IMR-90 (cell line): ENCODE data around the gene SLC38A6. TPM values are rescaled to one million over a fixed set of nuclear protein-coding genes. Genes with fewer than 3 reads are reported as not detected.

Source experiments
- ATAC-seq: fragments of 200-7000 bp; cut with Tn5 transposase; 2 replicates; pipeline ENCODE4 v1.9.1; 2020; ENCODE audit warnings: low read depth, mild to moderate bottlenecking, moderate library complexity
- BruUV-seq: library from RNA; stranded (reverse); fragments of 400-500 nt; replicated peaks from 2 replicates; lab custom pipeline; 2021; lab: Mats Ljungman, UMichigan
- CTCF ChIA-PET: fragments of 300-600 bp; formaldehyde crosslinking; extraction: SDS; loops from one replicate; lab custom pipeline; 2021; ENCODE audit warnings: antibody characterized with exemption; lab: Yijun Ruan, JAX
- POLR2A ChIA-PET: fragments of 300-600 bp; sonication (Branson Sonifier 250); formaldehyde crosslinking; loops from one replicate; lab custom pipeline; 2022; ENCODE audit warnings: antibody characterized with exemption; ENCODE audit not compliant: unreplicated experiment; lab: Charles Lee
- DNase-seq: peaks from one replicate; pipeline ENCODE4 v3.0.0; 2013
- H2AFZ ChIP-seq: replicated peaks from 2 replicates; pipeline ENCODE3; 2013; ENCODE audit warnings: low read length, mild to moderate bottlenecking; ENCODE audit not compliant: poor library complexity
- H2AK5ac ChIP-seq: 2 replicates; pipeline ENCODE4 v1.6.1; 2013; ENCODE audit warnings: low read depth, low read length, inconsistent platforms
- H2AK9ac ChIP-seq: replicated peaks from 2 replicates; pipeline ENCODE3; 2013; ENCODE audit warnings: mild to moderate bottlenecking, low read depth, low read length, moderate library complexity; ENCODE audit not compliant: poor library complexity
- H2BK120ac ChIP-seq: 2 replicates; pipeline ENCODE4 v1.6.1; 2013; ENCODE audit warnings: low read depth, low read length, inconsistent platforms
- H2BK15ac ChIP-seq: 3 replicates; pipeline ENCODE4 v1.6.1; 2013; ENCODE audit warnings: low read depth, low read length, inconsistent platforms
- H2BK20ac ChIP-seq: 2 replicates; pipeline ENCODE4 v1.6.1; 2013; ENCODE audit warnings: low read depth, mild to moderate bottlenecking, inconsistent platforms, low read length, moderate library complexity
- H2BK5ac ChIP-seq: 2 replicates; pipeline ENCODE4 v1.6.1; 2013; ENCODE audit warnings: mild to moderate bottlenecking, low read depth, low read length, inconsistent platforms; ENCODE audit not compliant: poor library complexity, severe bottlenecking
- H3K14ac ChIP-seq: replicated peaks from 2 replicates; pipeline ENCODE4 v1.6.1; 2013; ENCODE audit warnings: low read depth, low read length, inconsistent platforms
- H3K18ac ChIP-seq: 2 replicates; pipeline ENCODE4 v1.6.1; 2013; ENCODE audit warnings: low read depth, low read length, control low read depth
- H3K23ac ChIP-seq: 2 replicates; pipeline ENCODE4 v1.6.1; 2013; ENCODE audit warnings: low read depth, low read length, inconsistent platforms
- H3K27ac ChIP-seq: 2 replicates; pipeline ENCODE4 v1.5.1; 2013; ENCODE audit warnings: mild to moderate bottlenecking, control low read depth, low read length; ENCODE audit not compliant: insufficient read depth
- H3K27me3 ChIP-seq: 2 replicates; pipeline ENCODE4 v1.6.1; 2013; ENCODE audit warnings: low read length; ENCODE audit not compliant: control insufficient read depth, insufficient read depth
- H3K36me3 ChIP-seq: 2 replicates; pipeline ENCODE4 v1.6.1; 2013; ENCODE audit warnings: low read length, mixed read lengths; ENCODE audit not compliant: control insufficient read depth, insufficient read depth
- H3K4ac ChIP-seq: 2 replicates; pipeline ENCODE4 v1.6.1; 2013; ENCODE audit warnings: low read depth, low read length, inconsistent platforms
- H3K4me1 ChIP-seq: 2 replicates; pipeline ENCODE4 v1.6.1; 2013; ENCODE audit warnings: low read length, mixed read lengths; ENCODE audit not compliant: control insufficient read depth, insufficient read depth
- H3K4me2 ChIP-seq: 2 replicates; pipeline ENCODE4 v1.6.1; 2013; ENCODE audit warnings: low read depth, mild to moderate bottlenecking, control low read depth, low read length, moderate library complexity
- H3K4me3 ChIP-seq: 2 replicates; pipeline ENCODE4 v1.5.1; 2013; ENCODE audit warnings: low read depth, mild to moderate bottlenecking, control low read depth, low read length, moderate library complexity; ENCODE audit not compliant: insufficient read depth
- H3K56ac ChIP-seq: 2 replicates; pipeline ENCODE4 v1.6.1; 2013; ENCODE audit warnings: low read length, inconsistent platforms; ENCODE audit not compliant: insufficient read depth; ENCODE audit errors: extremely low read depth
- H3K79me1 ChIP-seq, 2 experiments: 2 replicates each; pipeline ENCODE4 v1.6.1; 2013; ENCODE audit warnings: low read length in 2 of 2, inconsistent platforms in 1 of 2, low read depth in 1 of 2
- H3K9ac ChIP-seq: 2 replicates; pipeline ENCODE4 v1.6.1; 2013; ENCODE audit warnings: low read depth, low read length, control low read depth
- H3K9me1 ChIP-seq: 2 replicates; pipeline ENCODE4 v1.6.1; 2013; ENCODE audit warnings: low read length, inconsistent platforms; ENCODE audit not compliant: insufficient read depth
- H3K9me3 ChIP-seq: 2 replicates; pipeline ENCODE4 v1.6.1; 2013; ENCODE audit warnings: low read length; ENCODE audit not compliant: control insufficient read depth, insufficient read depth
- H4K20me1 ChIP-seq: 2 replicates; pipeline ENCODE4 v1.6.1; 2013; ENCODE audit warnings: low read length, inconsistent platforms; ENCODE audit not compliant: insufficient read depth
- H4K5ac ChIP-seq: 2 replicates; pipeline ENCODE4 v1.6.1; 2013; ENCODE audit warnings: mild to moderate bottlenecking, low read depth, low read length, control low read depth
- H4K8ac ChIP-seq, 2 experiments: 2 replicates each; pipeline ENCODE4 v1.6.1; 2013; ENCODE audit warnings: low read depth in 2 of 2, low read length in 2 of 2, control low read depth in 1 of 2, inconsistent platforms in 1 of 2
- H4K91ac ChIP-seq: 2 replicates; pipeline ENCODE4 v1.6.1; 2013; ENCODE audit warnings: low read depth, low read length, inconsistent platforms; ENCODE audit not compliant: insufficient read depth
- BHLHE40 ChIP-seq: fragments of 150-350 bp; IDR thresholded peaks from 2 replicates; pipeline ENCODE4 v1.6.1; 2016; ENCODE audit warnings: mild to moderate bottlenecking, low read depth, low read length
- CEBPB ChIP-seq: IDR thresholded peaks from 2 replicates; pipeline ENCODE4 v1.6.1; 2012; ENCODE audit warnings: low read depth, low read length, improper control_type of control experiment
- CHD1 ChIP-seq: IDR thresholded peaks from 2 replicates; pipeline ENCODE4 v1.6.1; 2012; ENCODE audit warnings: low read depth, low read length, improper control_type of control experiment
- CTCF ChIP-seq: conservative IDR thresholded peaks from 2 replicates; pipeline ENCODE4 v1.5.1; 2012; ENCODE audit warnings: mild to moderate bottlenecking, low read depth, low read length, improper control_type of control experiment
- FOS ChIP-seq: fragments of 150-350 bp; IDR thresholded peaks from 2 replicates; pipeline ENCODE4 v1.6.1; 2016; ENCODE audit warnings: low read depth, low read length
- MAFK ChIP-seq: IDR thresholded peaks from 2 replicates; pipeline ENCODE4 v1.6.1; 2012; ENCODE audit warnings: low read depth, low read length, improper control_type of control experiment
- MXI1 ChIP-seq: IDR thresholded peaks from 2 replicates; pipeline ENCODE4 v1.6.1; 2012; ENCODE audit warnings: low read depth, mild to moderate bottlenecking, low read length, moderate library complexity, borderline replicate concordance
- NFE2L2 ChIP-seq: fragments of 150-350 bp; IDR thresholded peaks from 2 replicates; pipeline ENCODE4 v1.6.1; 2016; ENCODE audit warnings: low read depth, mild to moderate bottlenecking, low read length
- POLR2A ChIP-seq: IDR thresholded peaks from 2 replicates; pipeline ENCODE4 v1.6.1; 2012; ENCODE audit warnings: mild to moderate bottlenecking, low read depth, low read length
- RAD21 ChIP-seq: IDR thresholded peaks from 2 replicates; pipeline ENCODE4 v1.6.1; 2012; ENCODE audit warnings: low read length, improper control_type of control experiment
- RCOR1 ChIP-seq: IDR thresholded peaks from 2 replicates; pipeline ENCODE4 v1.6.1; 2012; ENCODE audit warnings: mild to moderate bottlenecking, low read length, improper control_type of control experiment; ENCODE audit not compliant: insufficient replicate concordance
- RFX5 ChIP-seq: IDR thresholded peaks from 2 replicates; pipeline ENCODE4 v1.8.0; 2012; ENCODE audit warnings: low read depth, mild to moderate bottlenecking, low read length, moderate library complexity
- SMC3 ChIP-seq: fragments of 150-350 bp; IDR thresholded peaks from 2 replicates; pipeline ENCODE4 v1.6.1; 2016; ENCODE audit warnings: low read depth, mild to moderate bottlenecking, antibody characterized with exemption, low read length, moderate library complexity
- USF2 ChIP-seq: fragments of 150-350 bp; IDR thresholded peaks from 2 replicates; pipeline ENCODE4 v1.6.1; 2017; ENCODE audit warnings: mild to moderate bottlenecking, antibody characterized with exemption, low read length, low read depth
- WGBS, 2 experiments: methylation state at CpG; one replicate each; pipeline versions ENCODE4 v1.1.5 to v1.1.7; 2013; ENCODE audit warnings: missing lambda C conversion rate in 2 of 2; ENCODE audit not compliant: insufficient read length in 1 of 2; ENCODE audit errors: extremely low coverage in 2 of 2; 5-methylcytosine and 5-hydroxymethylcytosine counted together
- dilution Hi-C: fragments of 300-500 bp; cut with HindIII; formaldehyde crosslinking; loops from one replicate; pipeline ENCODE4 v1.14.3; 2018; ENCODE audit warnings: low sequenced_read_pairs; ENCODE audit not compliant: unreplicated experiment
- in situ Hi-C: fragments of 300-500 bp; cut with MboI; formaldehyde crosslinking; loops from 3 replicates; pipeline ENCODE4 v1.14.3; 2019; ENCODE audit warnings: low sequenced_read_pairs, inconsistent platforms, mixed read lengths
- intact Hi-C: fragments of 100-400 bp; cut with micrococcal nuclease; formaldehyde crosslinking; loops from 2 replicates; pipeline ENCODE4 v1.10.0; 2022
- polyA plus RNA-seq, 3 experiments: library from polyadenylated mRNA; depleted of rRNA; stranded (reverse); fragments of >200 nt; gene quantifications; 2 replicates each; pipeline ENCODE4 v1.2.3, GENCODE V29; 2012; ENCODE audit warnings: low replicate concordance in 1 of 3
- total RNA-seq: library from RNA; depleted of rRNA; stranded (reverse); fragments of >200 nt; gene quantifications from 2 replicates; pipeline ENCODE4 v1.2.3, GENCODE V29; 2012

SLC38A6 gene
- total and polyA plus RNA-seq, 2 of the 4 experiments (the other 2 are of a cell fraction) = 15.5 to 18.3 TPM

GRCh38 chr14:61091657-61092273 lies 110.7 kb downstream of the SLC38A6 start:
- Histone ChIP-seq H3K9me1 (peaks cover 7% of the 10 kb centered on the region), H2BK15ac (peak overlapping the region; percentile 50; the same call in 1 of the 3 replicates), H3K4me3 (no peak overlapping the region), H3K23ac (peak overlapping the region; percentile 86), H3K14ac (peak overlapping the region; percentile 41; the same call in 1 of the 2 replicates), H4K8ac (peak overlapping the region in 1 of 2 experiments; percentile 50; a peak in 2 of 4 replicates), H3K4ac (peak overlapping the region; percentile 16; the same call in 1 of the 2 replicates), H2AK9ac (peak overlapping the region; percentile 76), H3K27me3 (no peaks in the 10 kb centered on the region), H4K91ac (0 out of 2 replicates have a peak overlapping the region, but pooled peaks have one; percentile 26), H3K4me1 (peaks cover 15% of the 10 kb centered on the region), H2AK5ac (peak overlapping the region; percentile 76; the same call in 1 of the 2 replicates), H3K79me1 (no peaks in the 10 kb centered on the region; a peak in 1 of 4 replicates), H3K36me3 (no peaks in the 10 kb centered on the region), H3K56ac (no peak overlapping the region), H4K5ac (0 out of 2 replicates have a peak overlapping the region, but pooled peaks have one; percentile 12), H2BK20ac (peak overlapping the region; percentile 61; the same call in 1 of the 2 replicates), H2AFZ (no peak overlapping the region), H3K18ac (no peak overlapping the region), H4K20me1 (no peaks in the 10 kb centered on the region), H3K4me2 (no peak overlapping the region), H2BK120ac (peak overlapping the region; percentile 63; the same call in 1 of the 2 replicates), H3K9me3 (no peaks in the 10 kb centered on the region), H3K9ac (no peak overlapping the region), H2BK5ac (no peak overlapping the region), H3K27ac (no peak overlapping the region)
- intact Hi-C loops (no loop called here), in situ Hi-C loops (no loop called here), dilution Hi-C loops (no loop called here)
- ATAC-seq (no peak), DNase-seq (no peak)
- BruUV-seq = no TSS peak
- WGBS, 2 experiments = no CpG with 5 or more reads among the region's 2 CpGs
- ChIA-PET CTCF (no interaction called here), POLR2A (no interaction called here)
- TF ChIP-seq RAD21 (no peak), NFE2L2 (no peak), SMC3 (no peak), RFX5 (no peak), FOS (no peak), CTCF (no peak), RCOR1 (no peak), USF2 (no peak), BHLHE40 (no peak), CHD1 (no peak), MAFK (no peak), POLR2A (no peak), CEBPB (no peak), MXI1 (no peak)
